ENCODE data around the gene PIP4K2C.
"Not testable (repeated sequence)": the region's sequence is repeated elsewhere in the genome, so short reads cannot be mapped to it uniquely, and the experiment has no call there.

PIP4K2C gene

GRCh38 chr12:57584690-57585089 lies 6.3 kb upstream of the PIP4K2C start:
- DNase-seq (ENCODE audit: low read depth in 2 of 2) = no peak

GRCh38 chr12:57585156-57585555 lies 5.8 kb upstream of the PIP4K2C start:
- no peak for DNase-seq (ENCODE audit: low read depth in 2 of 2)

GRCh38 chr12:57586128-57586527 lies 4.9 kb upstream of the PIP4K2C start:
- no peak for DNase-seq (ENCODE audit: low read depth in 2 of 2)

GRCh38 chr12:57586832-57587429 lies 4.1 kb upstream of the PIP4K2C start:
- DNase-seq (ENCODE audit: low read depth in 2 of 2) = no peak

- DNase-seq (ENCODE audit: low read depth in 2 of 2) = not testable (repeated sequence)
Observed at GRCh38 chr12:57588951-57589610, 1.9 kb upstream of the PIP4K2C start.

- DNase-seq (ENCODE audit: low read depth in 2 of 2) = no peak
Observed at GRCh38 chr12:57590479-57590863, 521 bp upstream of the PIP4K2C start.

GRCh38 chr12:57591782-57592325 lies 862 bp downstream of the PIP4K2C start:
- DNase-seq (ENCODE audit: low read depth in 2 of 2) = no peak

GRCh38 chr12:57592551-57593165 lies 1.7 kb downstream of the PIP4K2C start:
- no peak for DNase-seq (ENCODE audit: low read depth in 2 of 2)

GRCh38 chr12:57593187-57593586 lies 2.2 kb downstream of the PIP4K2C start:
- DNase-seq (ENCODE audit: low read depth in 2 of 2) = no peak

GRCh38 chr12:57600395-57600794 lies 9.4 kb downstream of the PIP4K2C start:
- DNase-seq (ENCODE audit: low read depth in 2 of 2) = no peak

- DNase-seq (ENCODE audit: low read depth in 2 of 2) = no peak
Observed at GRCh38 chr12:57602544-57602943, 11.6 kb downstream of the PIP4K2C start.

- no peak for DNase-seq (ENCODE audit: low read depth in 2 of 2)
Observed at GRCh38 chr12:57603324-57603723, 12.3 kb downstream of the PIP4K2C start.

- no peak for DNase-seq (ENCODE audit: low read depth in 2 of 2)
Observed at GRCh38 chr12:57603815-57604453, 12.9 kb downstream of the PIP4K2C start.

- DNase-seq (ENCODE audit: low read depth in 2 of 2) = no peak
Observed at GRCh38 chr12:57604454-57604991, 13.5 kb downstream of the PIP4K2C start, which contains the start of gene DTX3. TSS of gene DTX3 (plus strand) at chr12:57604824. CDS start at chr12:57606518, 1,694 bp downstream.

GRCh38 chr12:57604992-57605810 lies 14.2 kb downstream of the PIP4K2C start:
- no peak for DNase-seq (ENCODE audit: low read depth in 2 of 2)

- DNase-seq (ENCODE audit: low read depth in 2 of 2) = no peak
Observed at GRCh38 chr12:57605811-57606311, 14.9 kb downstream of the PIP4K2C start.

- no peak for DNase-seq (ENCODE audit: low read depth in 2 of 2)
Observed at GRCh38 chr12:57606399-57606798, 15.4 kb downstream of the PIP4K2C start.

- no peak for DNase-seq (ENCODE audit: low read depth in 2 of 2)
Observed at GRCh38 chr12:57606821-57607220, 15.8 kb downstream of the PIP4K2C start.

- no peak for DNase-seq (ENCODE audit: low read depth in 2 of 2)
Observed at GRCh38 chr12:57607958-57608663, 17.1 kb downstream of the PIP4K2C start.

GRCh38 chr12:57609101-57609780 lies 18.2 kb downstream of the PIP4K2C start:
- DNase-seq (ENCODE audit: low read depth in 2 of 2) = no peak
